K562 (cell line): ENCODE measurements around the gene STRA6. TPM values are rescaled to one million over a fixed set of nuclear protein-coding genes. Genes with fewer than 3 reads are reported as not detected.

Experiments
- ATAC-seq: fragments of 200-7000 bp; cut with Tn5 transposase; 3 replicates; pipeline ENCODE4 v1.9.1; 2020; ENCODE audit warnings: moderate library complexity
- BruUV-seq: library from RNA; stranded (reverse); fragments of 400-500 nt; replicated peaks from 2 replicates; lab custom pipeline; 2021; lab: Mats Ljungman, UMichigan
- CTCF ChIA-PET: fragments of 300-600 bp; formaldehyde crosslinking; extraction: SDS; loops from one replicate; lab custom pipeline; 2021; ENCODE audit warnings: low intra/inter-chr PET ratio; lab: Yijun Ruan, JAX
- POLR2A ChIA-PET: fragments of 300-600, 350-650 bp; sonication (Branson Sonifier 250); formaldehyde crosslinking; extraction: SDS; loops from one replicate; lab custom pipeline; 2021; ENCODE audit warnings: antibody characterized with exemption, inconsistent platforms; lab: Yijun Ruan, JAX
- DNase-seq, 4 experiments: peaks; one replicate each; pipeline versions ENCODE4 v3.0.0 to v3.0.0-alpha.2; 2011 to 2018; ENCODE audit warnings: low spot score in 3 of 4, mixed read lengths in 3 of 4; ENCODE audit errors: extremely low read depth in 1 of 4
- FAIRE-seq: peaks from 2 replicates; lab custom pipeline; 2011; peaks lifted over from hg19 to GRCh38; lab: Jason Lieb, UNC
- H2AFZ ChIP-seq: 2 replicates; pipeline ENCODE4 v1.6.0; 2011; ENCODE audit warnings: low read depth, low read length, control low read depth, inconsistent platforms
- H3K27ac ChIP-seq: fragments of 200-600 bp; 3 replicates; pipeline ENCODE4 v1.8.0; 2011; ENCODE audit warnings: low read depth, mild to moderate bottlenecking, control low read depth, inconsistent platforms, low read length, moderate library complexity, mixed read lengths; ENCODE audit errors: extremely low read depth
- H3K27me3 ChIP-seq, 2 experiments: fragments of 300-600 bp in 1 of 2; 2 replicates in 1 of 2; 3 replicates in 1 of 2; pipeline versions ENCODE4 v1.6.0 to v1.8.0; 2011; ENCODE audit warnings: inconsistent platforms in 2 of 2, low read length in 2 of 2, mild to moderate bottlenecking in 1 of 2, mixed read lengths in 1 of 2, moderate library complexity in 1 of 2; ENCODE audit not compliant: control insufficient read depth in 2 of 2, insufficient read depth in 2 of 2
- H3K36me3 ChIP-seq: fragments of 300-600 bp; 3 replicates; pipeline ENCODE4 v1.8.0; 2011; ENCODE audit warnings: mild to moderate bottlenecking, low read length, inconsistent platforms; ENCODE audit not compliant: control insufficient read depth, insufficient read depth
- H3K4me1 ChIP-seq, 2 experiments: fragments of 200-600 bp in 1 of 2; replicated peaks in 1 of 2; 2 replicates in 1 of 2; 3 replicates in 1 of 2; pipeline versions ENCODE4 v1.5.1 to v1.8.0; 2011; ENCODE audit warnings: inconsistent platforms in 2 of 2, low read length in 2 of 2, mild to moderate bottlenecking in 1 of 2, mixed read lengths in 1 of 2, moderate library complexity in 1 of 2; ENCODE audit not compliant: control insufficient read depth in 2 of 2, insufficient read depth in 2 of 2
- H3K4me2 ChIP-seq: 2 replicates; pipeline ENCODE4 v1.6.1; 2011; ENCODE audit warnings: low read length, control low read depth, inconsistent platforms, mixed read lengths; ENCODE audit not compliant: insufficient read depth
- H3K4me3 ChIP-seq: fragments of 200-600 bp; sonication (generic), shearing (Covaris generic); 2 replicates; pipeline ENCODE4 v1.5.1; 2016; ENCODE audit warnings: control low read depth, inconsistent platforms
- H3K79me2 ChIP-seq: fragments of 200-600 bp; 3 replicates; pipeline ENCODE4 v1.8.0; 2011; ENCODE audit warnings: low read length, inconsistent platforms; ENCODE audit not compliant: control insufficient read depth, insufficient read depth
- H3K9ac ChIP-seq, 2 experiments: 2 replicates each; pipeline versions ENCODE4 v1.6.0 to v1.6.1; 2011; ENCODE audit warnings: low read depth in 2 of 2, low read length in 2 of 2, control low read depth in 1 of 2, inconsistent platforms in 1 of 2, mild to moderate bottlenecking in 1 of 2, mixed read lengths in 1 of 2; ENCODE audit not compliant: insufficient read depth in 1 of 2
- H3K9me1 ChIP-seq: one replicate; pipeline ENCODE4 v1.6.0; 2011; ENCODE audit warnings: inconsistent platforms, mild to moderate bottlenecking, low read length, moderate library complexity; ENCODE audit not compliant: control insufficient read depth, insufficient read depth
- H3K9me3 ChIP-seq: replicated peaks from 2 replicates; pipeline ENCODE4 v1.5.1; 2011; ENCODE audit warnings: low read depth, low read length, inconsistent platforms; ENCODE audit not compliant: control insufficient read depth, insufficient read depth
- H4K20me1 ChIP-seq: replicated peaks from 2 replicates; pipeline ENCODE4 v1.6.1; 2011; ENCODE audit warnings: low read length, inconsistent platforms, mixed read lengths; ENCODE audit not compliant: control insufficient read depth, insufficient read depth
- E2F1 ChIP-seq: sonication (generic); formaldehyde crosslinking; IDR thresholded peaks from 2 replicates; pipeline ENCODE4 v1.8.1; 2023; ENCODE audit warnings: mild to moderate bottlenecking, missing genetic modification reagents, moderate library complexity
- EZH2 ChIP-seq: IDR thresholded peaks from 2 replicates; pipeline ENCODE4 v1.6.1; 2012; ENCODE audit warnings: low read depth, mild to moderate bottlenecking, inconsistent platforms, low read length, borderline replicate concordance
- GABPB1 ChIP-seq: sonication (generic); formaldehyde crosslinking; IDR thresholded peaks from 2 replicates; pipeline ENCODE4 v1.8.0; 2022; ENCODE audit warnings: mild to moderate bottlenecking, missing genetic modification reagents
- KAT2B ChIP-seq: IDR thresholded peaks from one replicate; pipeline ENCODE4 v1.6.1; 2012; ENCODE audit warnings: low read depth, mild to moderate bottlenecking, control low read depth, inconsistent platforms, low read length, moderate library complexity
- MGA ChIP-seq: fragments of 450-650 bp; IDR thresholded peaks from 2 replicates; pipeline ENCODE4 v1.6.1; 2016; ENCODE audit warnings: mild to moderate bottlenecking, moderate library complexity
- NFXL1 ChIP-seq: fragments of 450-650 bp; formaldehyde crosslinking; IDR thresholded peaks from 2 replicates; pipeline ENCODE4 v1.4.0; 2021; ENCODE audit warnings: mild to moderate bottlenecking
- POLR2B ChIP-seq: fragments of 450-650 bp; IDR thresholded peaks from 2 replicates; pipeline ENCODE4 v1.6.1; 2018; ENCODE audit warnings: low read depth; ENCODE audit not compliant: partially characterized antibody
- STAG1 ChIP-seq: sonication (generic); formaldehyde crosslinking; IDR thresholded peaks from 2 replicates; pipeline ENCODE4 v1.5.0; 2020; ENCODE audit warnings: missing genetic modification reagents, borderline replicate concordance
- WGBS: fragments of 100-300 bp; shearing (Covaris generic); methylation state at CpG from one replicate; pipeline ENCODE4 v1.1.6; 2016; ENCODE audit warnings: low coverage, mixed read lengths; ENCODE audit not compliant: insufficient coverage; ENCODE audit errors: missing lambda C conversion rate; 5-methylcytosine and 5-hydroxymethylcytosine counted together
- in situ Hi-C: fragments of 300-500 bp; cut with MboI; formaldehyde crosslinking; loops from 4 replicates; pipeline ENCODE4 v1.15.0; 2018; ENCODE audit warnings: inconsistent platforms, mixed read lengths
- intact Hi-C: fragments of 100-400 bp; cut with micrococcal nuclease; formaldehyde crosslinking; loops from 2 replicates; pipeline ENCODE4 v1.14.2; 2022
- polyA plus RNA-seq, 8 experiments: library from polyadenylated mRNA; depleted of rRNA in 4 of 8; stranded (reverse) in 5 of 8; unstranded in 3 of 8; fragments of >200 nt; fragmentation: Nextera tagmentation in 2 of 8; fragmentation: Illumina TruSeq in 1 of 8; extraction: Ambion mirVana in 2 of 8; extraction: Trizol in 1 of 8; gene quantifications; 2 replicates each; pipeline versions ENCODE4 v1.2.1 to v1.2.3, GENCODE V29; 2011 to 2014; ENCODE audit warnings: inconsistent platforms in 1 of 8, missing spikeins in 1 of 8
- total RNA-seq, 7 experiments: library from RNA; depleted of rRNA in 6 of 7; stranded (reverse); fragments of >200 nt in 6 of 7; fragmentation: Illumina TruSeq in 2 of 7; extraction: Trizol in 2 of 7; gene quantifications; 2 replicates each; pipeline versions ENCODE4 v1.2.1 to v1.2.3, GENCODE V29; 2011 to 2021; ENCODE audit warnings: low replicate concordance in 1 of 7
- TF ChIP-seq, protein P1 (sequence below): fragments of 450-650 bp; formaldehyde crosslinking; IDR thresholded peaks from 2 replicates; pipeline ENCODE4 v1.4.0; 2022; ENCODE audit warnings: missing genetic modification characterization

The STRA6 gene
- total and polyA plus RNA-seq, 9 of the 15 experiments (the other 6 are each of a cell fraction or from before 2014, with no cell fraction given), result 0.04 to 2.0 (median 0.43) TPM; not detected in 2

- POLR2A ChIA-PET, result no interaction called here
- Histone ChIP-seq H4K20me1 (0 out of 2 replicates have a peak, but pooled peaks cover under 1% of the 10 kb centered on the region), H2AFZ (no peak overlapping the region), H3K9ac (no peak overlapping the region), H3K9me1 (no peaks in the 10 kb centered on the region), H3K4me2 (no peak overlapping the region), H3K79me2 (no peaks in the 10 kb centered on the region), H3K4me1 (peaks cover 0 to 3% of the 10 kb centered on the region in 2 experiments; a peak in 2 of 5 replicates), H3K27ac (no peak overlapping the region), H3K27me3 (peaks cover 8 to 47% of the 10 kb centered on the region in 2 experiments; a peak in 4 of 5 replicates), H3K9me3 (no peaks in the 10 kb centered on the region), H3K4me3 (no peak overlapping the region), H3K36me3 (no peaks in the 10 kb centered on the region)
- DNase-seq (no peak), FAIRE-seq (no peak), ATAC-seq (no peak)
- intact Hi-C loops, result no loop called here
- WGBS, result 0% methylated on average over 3 of the region's 4 CpGs
- no TSS peak for BruUV-seq
- CTCF ChIA-PET, result no interaction called here
- in situ Hi-C loops, result no loop called here
- TF ChIP-seq NFXL1 (CRISPR knock-in tag) (no peak), EZH2 (no peak), STAG1 (CRISPR knock-in tag) (no peak), POLR2B (no peak), MGA (no peak), E2F1 (CRISPR knock-in tag) (no peak), GABPB1 (CRISPR knock-in tag) (no peak), KAT2B (no peak)
- TF ChIP-seq, protein P1, sequence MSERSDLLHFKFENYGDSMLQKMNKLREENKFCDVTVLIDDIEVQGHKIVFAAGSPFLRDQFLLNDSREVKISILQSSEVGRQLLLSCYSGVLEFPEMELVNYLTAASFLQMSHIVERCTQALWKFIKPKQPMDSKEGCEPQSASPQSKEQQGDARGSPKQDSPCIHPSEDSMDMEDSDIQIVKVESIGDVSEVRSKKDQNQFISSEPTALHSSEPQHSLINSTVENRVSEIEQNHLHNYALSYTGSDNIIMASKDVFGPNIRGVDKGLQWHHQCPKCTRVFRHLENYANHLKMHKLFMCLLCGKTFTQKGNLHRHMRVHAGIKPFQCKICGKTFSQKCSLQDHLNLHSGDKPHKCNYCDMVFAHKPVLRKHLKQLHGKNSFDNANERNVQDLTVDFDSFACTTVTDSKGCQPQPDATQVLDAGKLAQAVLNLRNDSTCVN, result no peak
These were observed 34.7 kb downstream of the STRA6 start for GRCh38 chr15:74167891-74168331.
